ENCODE data around the gene CLIC3.

Gene CLIC3

DNA sequence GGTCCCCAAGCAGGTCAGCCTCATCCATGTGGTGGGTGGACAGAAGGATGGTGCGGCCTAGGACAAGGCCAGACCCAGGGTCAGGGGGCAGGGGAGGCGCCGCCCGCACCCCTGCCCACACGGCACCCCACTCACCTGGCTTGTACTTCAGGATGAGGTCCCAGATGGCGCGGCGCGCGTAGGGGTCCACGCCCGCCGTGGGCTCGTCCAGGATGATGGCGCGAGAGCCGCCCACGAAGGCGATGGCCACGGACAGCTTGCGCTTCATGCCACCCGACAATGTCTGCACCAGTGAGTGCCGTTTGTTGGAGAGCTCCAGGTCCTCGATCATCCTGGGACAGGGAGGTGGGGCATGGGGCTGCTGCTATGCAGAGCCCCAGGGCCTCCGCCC, 19.2 kb upstream of the CLIC3 start:
- Histone ChIP-seq H3K4me1 (ENCODE audit: control insufficient read depth, insufficient read depth, low read length) (no peaks in the 10 kb centered on the region), H3K4me3 (ENCODE audit: low read depth, low read length) (no peak overlapping the region), H3K9me3 (ENCODE audit: control insufficient read depth, insufficient read depth, low read depth, low read length) (no peaks in the 10 kb centered on the region), H3K9ac (ENCODE audit: low read length) (no peak overlapping the region), H3K27me3 (ENCODE audit: control insufficient read depth, insufficient read depth, low read length) (no peaks in the 10 kb centered on the region; the same call in 1 of the 2 replicates), H3K27ac (ENCODE audit: low read depth, low read length) (no peak overlapping the region), H3K36me3 (ENCODE audit: control insufficient read depth, insufficient read depth, low read length) (peaks cover 6% of the 10 kb centered on the region; the same call in 1 of the 2 replicates)

DNA sequence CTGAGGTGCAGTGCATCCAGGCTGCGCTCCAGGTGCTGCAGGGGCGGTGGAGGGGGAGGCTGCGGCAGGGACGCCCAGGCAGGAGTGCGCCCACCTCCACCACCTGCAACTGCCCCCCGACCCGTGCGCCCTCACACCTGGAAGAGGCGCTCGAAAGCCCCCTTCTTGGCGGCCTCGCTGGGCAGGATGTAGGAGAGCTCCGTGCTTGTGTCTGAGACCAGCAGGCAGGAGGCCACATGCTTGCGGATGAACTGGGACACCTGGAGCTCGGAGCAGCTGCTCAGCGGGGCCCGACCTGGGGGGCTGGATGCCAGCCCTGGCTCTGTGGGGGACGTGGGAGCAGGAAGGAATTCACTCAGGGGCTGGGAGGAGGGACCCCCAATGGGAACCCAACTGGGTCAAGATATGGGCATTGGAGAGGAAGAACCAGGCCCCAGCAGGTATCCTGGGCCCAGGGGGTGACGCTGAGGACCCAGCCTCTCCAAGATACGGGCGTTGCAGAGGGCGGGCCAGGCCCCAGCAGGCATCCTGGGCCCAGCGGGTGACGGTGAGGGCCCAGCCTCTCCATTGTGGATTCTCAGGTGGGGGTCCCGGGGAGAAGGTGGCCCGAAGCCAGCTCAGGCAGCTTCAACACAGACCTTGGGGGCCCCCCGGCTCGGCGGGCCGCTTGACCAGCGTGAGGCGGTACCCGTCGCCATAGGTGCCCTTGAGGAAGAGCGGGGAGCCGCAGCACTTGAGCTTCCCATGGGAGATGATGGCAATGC, 18.6 kb upstream of the CLIC3 start:
- H3K4me3 ChIP-seq (ENCODE audit: low read depth, low read length) = no peak overlapping the region
- H3K4me1 ChIP-seq (ENCODE audit: control insufficient read depth, insufficient read depth, low read length) = no peaks in the 10 kb centered on the region
- H3K9me3 ChIP-seq (ENCODE audit: control insufficient read depth, insufficient read depth, low read depth, low read length) = no peaks in the 10 kb centered on the region
- H3K9ac ChIP-seq (ENCODE audit: low read length) = no peak overlapping the region
- H3K36me3 ChIP-seq (ENCODE audit: control insufficient read depth, insufficient read depth, low read length) = peaks cover 6% of the 10 kb centered on the region; the same call in 1 of the 2 replicates
- no peak overlapping the region for H3K27ac ChIP-seq (ENCODE audit: low read depth, low read length)
- no peaks in the 10 kb centered on the region; the same call in 1 of the 2 replicates for H3K27me3 ChIP-seq (ENCODE audit: control insufficient read depth, insufficient read depth, low read length)

DNA sequence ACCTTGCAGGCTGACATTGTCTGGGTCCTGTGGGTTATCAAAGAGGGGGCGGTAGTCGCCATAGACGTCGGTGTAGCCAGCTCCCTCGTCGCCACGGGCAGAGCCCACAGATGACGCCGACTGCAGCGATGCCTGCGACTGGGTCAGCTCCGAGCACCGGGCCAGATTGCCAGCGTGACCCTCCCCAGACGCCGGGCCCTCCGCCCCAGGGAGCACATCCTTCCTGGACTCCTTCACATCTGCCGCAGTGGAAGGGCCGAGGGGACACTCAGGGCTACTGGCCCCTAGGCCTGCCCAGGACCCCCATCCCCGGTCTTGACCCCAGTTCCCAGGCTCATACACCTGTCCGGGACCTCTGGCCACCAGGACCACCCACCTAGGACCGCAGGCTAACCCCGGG, 17.8 kb upstream of the CLIC3 start:
- Histone ChIP-seq H3K9me3 (ENCODE audit: control insufficient read depth, insufficient read depth, low read depth, low read length) (no peaks in the 10 kb centered on the region), H3K36me3 (ENCODE audit: control insufficient read depth, insufficient read depth, low read length) (peaks cover 6% of the 10 kb centered on the region; the same call in 1 of the 2 replicates), H3K4me3 (ENCODE audit: low read depth, low read length) (no peak overlapping the region), H3K27ac (ENCODE audit: low read depth, low read length) (no peak overlapping the region), H3K27me3 (ENCODE audit: control insufficient read depth, insufficient read depth, low read length) (no peaks in the 10 kb centered on the region; the same call in 1 of the 2 replicates), H3K9ac (ENCODE audit: low read length) (no peak overlapping the region), H3K4me1 (ENCODE audit: control insufficient read depth, insufficient read depth, low read length) (no peaks in the 10 kb centered on the region)

DNA sequence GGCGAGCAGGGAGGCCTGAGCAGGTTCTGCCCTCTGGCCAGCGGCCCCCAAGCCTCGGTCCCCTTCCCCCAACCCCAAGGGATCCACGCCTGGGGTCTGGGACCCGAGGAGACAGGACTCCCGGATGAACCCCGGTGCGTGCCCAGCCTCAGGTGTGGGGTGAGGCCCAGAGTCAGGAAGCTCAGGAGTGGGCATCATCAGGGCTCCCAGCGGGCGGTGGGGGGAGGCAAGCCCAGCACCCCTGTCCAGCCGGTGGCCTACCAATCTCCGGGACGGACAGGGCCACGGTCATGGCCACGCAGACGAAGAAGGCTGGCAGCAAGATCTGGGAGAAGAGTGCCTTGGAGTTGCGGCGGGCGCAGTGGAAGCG, 17.2 kb upstream of the CLIC3 start:
- H3K9me3 ChIP-seq (ENCODE audit: control insufficient read depth, insufficient read depth, low read depth, low read length) = no peaks in the 10 kb centered on the region
- H3K36me3 ChIP-seq (ENCODE audit: control insufficient read depth, insufficient read depth, low read length) = peaks cover 6% of the 10 kb centered on the region; the same call in 1 of the 2 replicates
- H3K4me1 ChIP-seq (ENCODE audit: control insufficient read depth, insufficient read depth, low read length) = no peaks in the 10 kb centered on the region
- H3K4me3 ChIP-seq (ENCODE audit: low read depth, low read length) = no peak overlapping the region
- no peak overlapping the region for H3K9ac ChIP-seq (ENCODE audit: low read length)
- H3K27ac ChIP-seq (ENCODE audit: low read depth, low read length) = no peak overlapping the region
- H3K27me3 ChIP-seq (ENCODE audit: control insufficient read depth, insufficient read depth, low read length) = no peaks in the 10 kb centered on the region; the same call in 1 of the 2 replicates

DNA sequence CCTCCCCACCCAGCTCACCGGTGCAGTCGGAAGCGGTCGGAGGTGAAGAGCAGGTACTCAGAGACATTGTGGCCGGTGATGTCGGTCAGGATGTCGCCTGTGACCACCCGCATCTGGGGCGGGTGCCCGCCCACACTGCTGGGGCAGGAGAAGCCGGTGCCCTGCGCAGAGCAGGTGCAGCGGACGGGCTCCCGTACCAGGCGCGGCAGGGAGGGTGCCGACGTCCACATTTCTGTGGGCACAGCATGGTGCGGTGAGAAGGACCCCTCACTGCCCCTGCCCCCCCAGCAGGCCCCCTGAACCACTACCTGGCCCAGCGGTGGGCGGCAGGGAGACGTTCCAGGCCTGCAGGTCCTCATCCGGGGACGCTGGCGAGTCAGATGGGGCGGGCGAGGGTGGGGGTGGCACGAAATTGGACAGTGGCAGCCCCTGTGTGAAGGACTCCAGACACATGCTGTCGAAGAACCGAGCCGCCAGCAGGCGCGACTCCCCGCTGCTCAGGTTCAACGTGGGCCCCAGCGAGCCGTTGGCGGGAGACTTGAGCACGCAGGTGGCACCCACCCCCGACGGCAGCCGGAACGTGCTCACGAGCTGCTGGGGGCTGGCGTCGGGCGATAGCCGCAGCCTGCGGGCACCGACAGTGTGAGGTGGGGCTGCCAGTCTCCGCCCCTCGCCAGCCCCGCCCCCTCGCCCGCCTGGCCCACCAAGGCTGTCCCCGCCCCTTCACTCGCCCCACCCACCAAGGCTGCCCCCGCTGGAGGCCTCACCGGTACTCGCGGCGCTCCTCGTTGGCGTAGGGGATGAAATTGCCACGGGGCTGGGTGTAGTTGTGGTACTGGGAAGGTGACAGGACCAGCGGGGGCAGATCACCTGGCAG, 16.6 kb upstream of the CLIC3 start:
- Histone ChIP-seq H3K4me3 (ENCODE audit: low read depth, low read length) (no peak overlapping the region), H3K27ac (ENCODE audit: low read depth, low read length) (no peak overlapping the region), H3K36me3 (ENCODE audit: control insufficient read depth, insufficient read depth, low read length) (peaks cover 6% of the 10 kb centered on the region; the same call in 1 of the 2 replicates), H3K4me1 (ENCODE audit: control insufficient read depth, insufficient read depth, low read length) (no peaks in the 10 kb centered on the region), H3K9ac (ENCODE audit: low read length) (no peak overlapping the region), H3K27me3 (ENCODE audit: control insufficient read depth, insufficient read depth, low read length) (no peaks in the 10 kb centered on the region; the same call in 1 of the 2 replicates), H3K9me3 (ENCODE audit: control insufficient read depth, insufficient read depth, low read depth, low read length) (no peaks in the 10 kb centered on the region)

DNA sequence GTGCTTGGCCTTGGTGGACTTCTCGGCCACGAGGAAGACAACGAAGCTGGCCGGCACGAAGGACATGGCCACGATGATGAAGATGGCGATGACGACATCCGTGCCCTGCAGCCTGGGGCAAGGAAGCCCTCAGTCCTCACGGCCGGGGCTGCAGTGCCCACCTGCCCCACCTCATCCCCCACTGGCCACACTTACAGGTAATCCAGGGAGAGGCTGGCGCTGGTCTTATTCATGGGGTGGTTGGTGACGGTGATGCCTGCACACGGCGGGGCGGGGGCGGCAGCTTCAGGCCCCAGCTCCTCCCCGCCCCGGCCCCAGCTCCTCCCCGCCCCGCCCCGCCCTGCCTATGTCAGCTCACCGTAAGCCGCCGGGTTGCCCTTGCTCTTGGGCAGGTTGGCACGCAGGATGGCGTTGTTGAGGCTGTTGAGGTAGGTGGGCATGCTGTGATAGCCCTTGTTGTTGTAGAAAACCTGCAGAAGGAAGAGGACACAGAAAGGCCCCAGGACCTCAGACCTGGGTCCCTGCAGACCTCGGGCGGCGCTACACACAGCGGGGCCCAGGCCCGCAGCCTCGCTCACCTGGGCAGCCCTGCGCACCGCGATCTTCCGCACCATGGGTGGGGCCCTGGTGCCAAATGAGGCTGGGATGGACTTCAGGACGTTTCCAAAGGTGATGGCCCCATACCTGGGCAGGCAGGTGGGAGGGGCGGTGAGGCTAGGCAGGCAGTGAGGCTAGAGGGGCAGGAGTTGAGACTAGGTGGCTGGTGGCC, 15.7 kb upstream of the CLIC3 start:
- H3K27ac ChIP-seq (ENCODE audit: low read depth, low read length) = no peak overlapping the region
- no peaks in the 10 kb centered on the region; the same call in 1 of the 2 replicates for H3K27me3 ChIP-seq (ENCODE audit: control insufficient read depth, insufficient read depth, low read length)
- H3K36me3 ChIP-seq (ENCODE audit: control insufficient read depth, insufficient read depth, low read length) = peaks cover 3% of the 10 kb centered on the region; the same call in 1 of the 2 replicates
- H3K9ac ChIP-seq (ENCODE audit: low read length) = no peak overlapping the region
- no peaks in the 10 kb centered on the region for H3K4me1 ChIP-seq (ENCODE audit: control insufficient read depth, insufficient read depth, low read length)
- no peak overlapping the region for H3K4me3 ChIP-seq (ENCODE audit: low read depth, low read length)
- H3K9me3 ChIP-seq (ENCODE audit: control insufficient read depth, insufficient read depth, low read depth, low read length) = no peaks in the 10 kb centered on the region

DNA sequence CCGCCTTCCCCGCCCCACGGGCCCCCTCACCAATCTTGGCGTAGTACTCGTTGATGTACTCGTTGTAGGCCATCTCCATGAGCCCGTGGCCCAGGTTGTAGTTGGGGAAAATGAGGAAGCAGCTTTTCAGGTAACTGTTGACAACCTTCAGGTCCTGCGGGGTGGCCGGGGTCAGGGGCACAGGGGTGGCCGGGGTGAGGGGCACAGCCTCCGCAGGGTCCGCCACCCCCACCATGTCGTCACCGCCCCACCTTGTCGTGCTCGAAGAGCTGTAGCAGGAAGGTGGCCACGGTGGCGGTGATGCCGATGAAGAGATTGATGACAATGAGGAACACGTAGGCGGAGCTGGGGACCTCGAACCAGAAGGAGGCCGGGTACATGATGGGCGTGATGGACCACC, 14.8 kb upstream of the CLIC3 start:
- Histone ChIP-seq H3K27ac (ENCODE audit: low read depth, low read length) (no peak overlapping the region), H3K9me3 (ENCODE audit: control insufficient read depth, insufficient read depth, low read depth, low read length) (no peaks in the 10 kb centered on the region), H3K4me3 (ENCODE audit: low read depth, low read length) (no peak overlapping the region), H3K9ac (ENCODE audit: low read length) (no peak overlapping the region), H3K36me3 (ENCODE audit: control insufficient read depth, insufficient read depth, low read length) (peaks cover 2% of the 10 kb centered on the region; the same call in 1 of the 2 replicates), H3K27me3 (ENCODE audit: control insufficient read depth, insufficient read depth, low read length) (no peaks in the 10 kb centered on the region; the same call in 1 of the 2 replicates), H3K4me1 (ENCODE audit: control insufficient read depth, insufficient read depth, low read length) (no peaks in the 10 kb centered on the region)

DNA sequence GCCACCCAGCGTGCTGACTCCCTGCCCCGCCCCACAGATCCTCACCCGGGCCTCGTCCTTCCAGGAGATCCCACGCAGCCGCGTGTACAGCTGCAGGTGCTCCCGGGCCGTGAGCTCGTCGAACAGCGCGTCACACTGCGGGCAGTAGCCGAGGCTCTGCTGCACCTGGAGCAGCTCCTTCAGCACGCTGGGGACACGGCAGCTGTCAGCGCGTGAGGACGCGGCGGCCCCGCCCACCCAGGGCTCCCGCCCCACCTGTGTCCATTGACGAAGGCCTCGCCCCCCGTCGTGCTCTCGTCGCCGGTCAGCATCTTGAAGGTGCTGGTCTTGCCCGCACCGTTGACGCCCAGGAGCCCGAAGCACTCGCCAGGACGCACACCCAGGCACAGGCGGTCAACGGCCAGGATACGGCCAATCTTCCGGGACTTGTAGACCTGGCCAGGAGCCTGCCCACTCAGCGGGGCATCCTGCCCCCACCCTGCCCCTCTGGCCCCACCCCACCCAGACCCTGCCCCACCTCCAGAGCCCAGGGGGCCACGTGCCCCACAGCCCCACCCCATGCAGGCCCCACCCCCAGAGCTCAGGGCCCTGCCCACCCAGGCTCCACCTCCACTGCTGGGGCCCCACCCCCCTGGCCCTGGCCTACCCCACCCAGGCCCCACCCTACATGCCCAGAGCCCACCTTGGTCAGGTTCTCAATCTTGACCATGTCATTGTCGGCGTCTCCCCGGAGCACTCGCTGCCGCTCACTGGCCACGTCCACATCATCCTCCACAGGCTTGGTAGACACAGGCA, 13.8 kb upstream of the CLIC3 start:
- Histone ChIP-seq H3K4me3 (ENCODE audit: low read depth, low read length) (no peak overlapping the region), H3K27me3 (ENCODE audit: control insufficient read depth, insufficient read depth, low read length) (no peaks in the 10 kb centered on the region; the same call in 1 of the 2 replicates), H3K9me3 (ENCODE audit: control insufficient read depth, insufficient read depth, low read depth, low read length) (peaks cover 2% of the 10 kb centered on the region; the same call in 1 of the 2 replicates), H3K36me3 (ENCODE audit: control insufficient read depth, insufficient read depth, low read length) (peaks cover 2% of the 10 kb centered on the region; the same call in 1 of the 2 replicates), H3K9ac (ENCODE audit: low read length) (no peak overlapping the region), H3K4me1 (ENCODE audit: control insufficient read depth, insufficient read depth, low read length) (no peaks in the 10 kb centered on the region), H3K27ac (ENCODE audit: low read depth, low read length) (no peak overlapping the region)

DNA sequence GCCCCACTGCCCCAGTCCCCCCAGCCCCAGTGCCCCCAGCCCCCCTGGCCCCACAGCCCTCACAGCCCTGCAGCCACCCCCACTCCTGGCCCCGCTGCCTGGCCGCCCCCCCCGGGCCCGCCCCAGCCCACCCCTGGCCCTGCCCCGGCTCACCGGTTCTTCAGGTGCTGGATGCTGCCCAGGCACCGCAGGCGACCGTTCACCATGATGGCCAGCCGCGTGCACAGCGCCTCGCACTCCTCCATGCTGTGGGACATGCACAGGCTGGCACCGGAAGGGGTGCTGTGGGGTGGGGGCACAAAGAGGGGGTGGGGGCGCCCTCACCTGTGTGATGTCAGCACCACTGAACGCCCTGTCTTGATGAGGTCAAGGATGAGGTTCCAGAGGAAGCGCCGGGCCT, 12.8 kb upstream of the CLIC3 start:
- Histone ChIP-seq H3K9ac (ENCODE audit: low read length) (no peak overlapping the region), H3K4me1 (ENCODE audit: control insufficient read depth, insufficient read depth, low read length) (no peaks in the 10 kb centered on the region), H3K4me3 (ENCODE audit: low read depth, low read length) (no peak overlapping the region), H3K9me3 (ENCODE audit: control insufficient read depth, insufficient read depth, low read depth, low read length) (peaks cover 4% of the 10 kb centered on the region; the same call in 1 of the 2 replicates), H3K27me3 (ENCODE audit: control insufficient read depth, insufficient read depth, low read length) (no peaks in the 10 kb centered on the region; the same call in 1 of the 2 replicates), H3K27ac (ENCODE audit: low read depth, low read length) (no peak overlapping the region), H3K36me3 (ENCODE audit: control insufficient read depth, insufficient read depth, low read length) (peaks cover 2% of the 10 kb centered on the region; the same call in 1 of the 2 replicates)

DNA sequence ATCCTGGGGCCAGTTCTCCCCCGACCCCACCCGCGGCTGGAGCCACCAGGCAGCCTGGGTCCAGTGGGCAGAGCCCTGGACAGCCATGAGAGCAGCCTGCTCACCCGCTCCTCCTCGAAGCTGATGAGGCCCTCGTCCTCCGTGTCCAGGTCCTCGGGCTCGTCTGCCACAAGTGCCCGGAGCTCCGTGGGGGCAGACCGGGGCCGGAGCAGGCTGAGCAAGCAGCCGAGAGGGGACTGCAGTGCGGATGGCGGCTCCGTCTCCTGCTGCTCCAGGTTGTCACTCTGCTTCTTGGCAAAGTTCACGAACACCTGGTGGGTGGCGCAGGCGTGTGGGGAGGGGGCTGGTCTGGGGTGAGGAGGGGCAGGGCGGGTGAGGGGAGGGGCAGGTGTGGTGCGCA, 11.9 kb upstream of the CLIC3 start:
- no peak overlapping the region for H3K27ac ChIP-seq (ENCODE audit: low read depth, low read length)
- peaks cover 4% of the 10 kb centered on the region; the same call in 1 of the 2 replicates for H3K9me3 ChIP-seq (ENCODE audit: control insufficient read depth, insufficient read depth, low read depth, low read length)
- H3K4me3 ChIP-seq (ENCODE audit: low read depth, low read length) = no peak overlapping the region
- no peak overlapping the region for H3K9ac ChIP-seq (ENCODE audit: low read length)
- H3K36me3 ChIP-seq (ENCODE audit: control insufficient read depth, insufficient read depth, low read length) = peaks cover 2% of the 10 kb centered on the region; the same call in 1 of the 2 replicates
- H3K4me1 ChIP-seq (ENCODE audit: control insufficient read depth, insufficient read depth, low read length) = no peaks in the 10 kb centered on the region
- no peaks in the 10 kb centered on the region; the same call in 1 of the 2 replicates for H3K27me3 ChIP-seq (ENCODE audit: control insufficient read depth, insufficient read depth, low read length)
